Activated CD8-positive, alpha-beta T cell treated with anti-CD3 and anti-CD28 coated beads for 36 hours (primary cell): ENCODE data around the gene HIGD1A. TPM values are rescaled to one million over a fixed set of nuclear protein-coding genes. Genes with fewer than 3 reads are reported as not detected.

Source experiments
- ATAC-seq: fragments of 200-7000 bp; cut with Tn5 transposase; one replicate; pipeline ENCODE4 v1.10.0; 2021; ENCODE audit warnings: mild to moderate bottlenecking, moderate library complexity
- CTCF ChIA-PET: fragments of 350-600 bp; sonication (Branson Sonifier 250); formaldehyde crosslinking; loops from one replicate; lab custom pipeline; 2021; ENCODE audit warnings: antibody characterized with exemption; lab: Charles Lee
- POLR2A ChIA-PET: fragments of 350-600 bp; sonication (Branson Sonifier 250); formaldehyde crosslinking; loops from one replicate; lab custom pipeline; 2021; ENCODE audit warnings: antibody characterized with exemption; lab: Charles Lee
- DNase-seq: peaks from one replicate; pipeline ENCODE4 v3.0.0-alpha.2; 2020
- H3K27ac Mint-ChIP-seq: one replicate; pipeline ENCODE4 v1.8.0; 2021; ENCODE audit warnings: mild to moderate bottlenecking, mixed read lengths
- H3K27me3 Mint-ChIP-seq: one replicate; pipeline ENCODE4 v1.8.0; 2021; ENCODE audit warnings: mixed read lengths
- H3K36me3 Mint-ChIP-seq: one replicate; pipeline ENCODE4 v1.8.0; 2021; ENCODE audit warnings: low read depth, mixed read lengths
- H3K4me1 Mint-ChIP-seq: one replicate; pipeline ENCODE4 v1.8.0; 2021; ENCODE audit warnings: low read depth, mixed read lengths
- H3K4me3 Mint-ChIP-seq: one replicate; pipeline ENCODE4 v1.8.0; 2021; ENCODE audit warnings: mild to moderate bottlenecking, moderate library complexity, mixed read lengths
- H3K9me3 Mint-ChIP-seq: one replicate; pipeline ENCODE4 v1.8.0; 2021; ENCODE audit warnings: mixed read lengths
- CTCF ChIP-seq: fragments of 200-600 bp; IDR thresholded peaks from one replicate; pipeline ENCODE4 v1.8.0; 2022; ENCODE audit warnings: antibody characterized with exemption, mild to moderate bottlenecking
- intact Hi-C: fragments of 100-400 bp; cut with micrococcal nuclease; formaldehyde crosslinking; loops from one replicate; pipeline ENCODE4 v1.10.0; 2022
- total RNA-seq, 2 experiments: library from RNA; stranded (reverse); gene quantifications; one replicate each; pipeline ENCODE4 v1.2.3, GENCODE V29; 2021

The HIGD1A gene
- total RNA-seq, 2 experiments from 2014 or later, result 58.4 to 60.5 TPM

- ChIA-PET CTCF (interaction anchor here (0.5 to 1.4 kb wide), 2 partner anchors 14 to 200 kb away, joined by 3 to 4 read pairs; no protein-coding TSS in a partner anchor), POLR2A (no interaction called here)
- H3K36me3 Mint-ChIP-seq, result no peaks in the 10 kb centered on the region
- H3K4me1 Mint-ChIP-seq, result peaks cover 11% of the 10 kb centered on the region
- intact Hi-C loops, result loop anchor here (10.0 kb wide), 1 partner anchor 163 kb away; the partner anchor contains the start of gene SEC22C
- no peak for DNase-seq
- ATAC-seq, result no peak
- H3K27ac Mint-ChIP-seq, result no peak overlapping the region
- TF ChIP-seq CTCF, result no peak
- H3K27me3 Mint-ChIP-seq, result no peaks in the 10 kb centered on the region
- no peaks in the 10 kb centered on the region for H3K9me3 Mint-ChIP-seq
- no peak overlapping the region for H3K4me3 Mint-ChIP-seq
These were observed 56.7 kb downstream of the HIGD1A start for GRCh38 chr3:42747581-42747980.

- ChIA-PET CTCF (interaction anchor here (0.5 to 2.6 kb wide), 5 partner anchors 13 to 207 kb away, joined by 3 to 8 read pairs (median 4); no protein-coding TSS in a partner anchor), POLR2A (interaction anchor here (2.1 kb wide), 1 partner anchor 164 kb away, joined by 6 read pairs; the partner anchor contains the start of gene SEC22C)
- TF ChIP-seq CTCF, result no peak
- ATAC-seq (no peak), DNase-seq (no peak)
- H3K27ac Mint-ChIP-seq, result no peak overlapping the region
- intact Hi-C loops, result loop anchor here (10.0 kb wide), 1 partner anchor 162 kb away; the partner anchor contains the start of gene SEC22C
- no peak overlapping the region for H3K4me3 Mint-ChIP-seq
- H3K36me3 Mint-ChIP-seq, result no peaks in the 10 kb centered on the region
- no peaks in the 10 kb centered on the region for H3K27me3 Mint-ChIP-seq
- H3K9me3 Mint-ChIP-seq, result no peaks in the 10 kb centered on the region
- H3K4me1 Mint-ChIP-seq, result peaks cover 11% of the 10 kb centered on the region
These were observed 57.5 kb downstream of the HIGD1A start for GRCh38 chr3:42746455-42747450.

GRCh38 chr3:42745776-42746454 lies 58.4 kb downstream of the HIGD1A start:
- ATAC-seq (no peak), DNase-seq (no peak)
- H3K27me3 Mint-ChIP-seq, result no peaks in the 10 kb centered on the region
- no peaks in the 10 kb centered on the region for H3K36me3 Mint-ChIP-seq
- peaks cover 11% of the 10 kb centered on the region for H3K4me1 Mint-ChIP-seq
- no peak for TF ChIP-seq CTCF
- ChIA-PET CTCF (interaction anchor here (0.6 to 3.1 kb wide), 13 partner anchors 8 to 206 kb away, joined by 3 to 23 read pairs (median 4); partner anchors contain the start of genes SEC22C and ZBTB47), POLR2A (interaction anchor here (0.9 to 2.1 kb wide), 2 partner anchors 33 to 164 kb away, joined by 3 to 6 read pairs; partner anchors contain the start of gene SEC22C)
- H3K27ac Mint-ChIP-seq, result no peak overlapping the region
- no peaks in the 10 kb centered on the region for H3K9me3 Mint-ChIP-seq
- no peak overlapping the region for H3K4me3 Mint-ChIP-seq
- intact Hi-C loops, result loop anchor here (10.0 kb wide), 1 partner anchor 161 kb away; the partner anchor contains the start of gene SEC22C

- intact Hi-C loops, result loop anchor here (10.0 kb wide), 1 partner anchor 161 kb away; the partner anchor contains the start of gene SEC22C
- Mint-ChIP-seq H3K4me3 (no peak overlapping the region), H3K27ac (no peak overlapping the region), H3K4me1 (peaks cover 11% of the 10 kb centered on the region), H3K27me3 (no peaks in the 10 kb centered on the region), H3K36me3 (no peaks in the 10 kb centered on the region), H3K9me3 (no peaks in the 10 kb centered on the region)
- no peak for TF ChIP-seq CTCF
- DNase-seq, result no peak
- ChIA-PET POLR2A (interaction anchor here (0.9 to 2.1 kb wide), 2 partner anchors 33 to 163 kb away, joined by 3 to 6 read pairs; partner anchors contain the start of gene SEC22C), CTCF (interaction anchor here (0.6 to 3.1 kb wide), 16 partner anchors 8 to 205 kb away, joined by 3 to 23 read pairs (median 4); partner anchors contain the start of genes SEC22C and ZBTB47)
- ATAC-seq, result no peak
These were observed 59.0 kb downstream of the HIGD1A start for GRCh38 chr3:42745291-42745745.
